ENCODE measurements around the gene TMEM204. TPM values are rescaled to one million over a fixed set of nuclear protein-coding genes. Genes with fewer than 3 reads are reported as not detected.

The TMEM204 gene
- total RNA-seq, 1 donor from 2014 or later = 0.98 TPM

DNA sequence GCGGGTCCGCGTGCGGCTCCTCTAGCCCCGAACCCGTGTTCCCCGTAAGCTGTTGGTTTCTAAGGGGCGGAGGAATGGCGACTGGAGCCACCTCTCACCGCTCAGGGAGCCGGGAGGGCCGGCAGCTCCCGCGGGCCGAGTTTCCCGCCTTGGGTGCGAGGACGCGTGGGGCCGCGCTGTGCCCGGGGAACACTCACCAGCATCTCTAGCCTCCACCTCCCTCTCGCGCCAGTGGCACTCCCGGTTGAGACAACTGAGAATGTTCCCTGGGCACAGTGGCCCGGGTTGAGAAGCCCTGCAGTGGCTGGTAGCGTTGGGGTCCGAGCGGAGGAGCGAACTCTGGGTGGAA is 39.7 kb upstream of the TMEM204 start:
- Mint-ChIP-seq H3K36me3 (ENCODE audit: low read depth) (no peaks in the 10 kb centered on the region), H3K9me3 (no peaks in the 10 kb centered on the region), H3K4me1 (peaks cover 16% of the 10 kb centered on the region), H3K4me3 (peak overlapping the region; percentile 97), H3K27ac (ENCODE audit: unreplicated experiment) (peak overlapping the region; percentile 88), H3K27me3 (ENCODE audit: low read depth) (no peaks in the 10 kb centered on the region)
- TF ChIP-seq, protein P1, sequence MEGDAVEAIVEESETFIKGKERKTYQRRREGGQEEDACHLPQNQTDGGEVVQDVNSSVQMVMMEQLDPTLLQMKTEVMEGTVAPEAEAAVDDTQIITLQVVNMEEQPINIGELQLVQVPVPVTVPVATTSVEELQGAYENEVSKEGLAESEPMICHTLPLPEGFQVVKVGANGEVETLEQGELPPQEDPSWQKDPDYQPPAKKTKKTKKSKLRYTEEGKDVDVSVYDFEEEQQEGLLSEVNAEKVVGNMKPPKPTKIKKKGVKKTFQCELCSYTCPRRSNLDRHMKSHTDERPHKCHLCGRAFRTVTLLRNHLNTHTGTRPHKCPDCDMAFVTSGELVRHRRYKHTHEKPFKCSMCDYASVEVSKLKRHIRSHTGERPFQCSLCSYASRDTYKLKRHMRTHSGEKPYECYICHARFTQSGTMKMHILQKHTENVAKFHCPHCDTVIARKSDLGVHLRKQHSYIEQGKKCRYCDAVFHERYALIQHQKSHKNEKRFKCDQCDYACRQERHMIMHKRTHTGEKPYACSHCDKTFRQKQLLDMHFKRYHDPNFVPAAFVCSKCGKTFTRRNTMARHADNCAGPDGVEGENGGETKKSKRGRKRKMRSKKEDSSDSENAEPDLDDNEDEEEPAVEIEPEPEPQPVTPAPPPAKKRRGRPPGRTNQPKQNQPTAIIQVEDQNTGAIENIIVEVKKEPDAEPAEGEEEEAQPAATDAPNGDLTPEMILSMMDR (conservative IDR thresholded peaks at IDR 0.05) = no peak
- no peak for DNase-seq (ENCODE audit: low read depth, low spot score)

DNA sequence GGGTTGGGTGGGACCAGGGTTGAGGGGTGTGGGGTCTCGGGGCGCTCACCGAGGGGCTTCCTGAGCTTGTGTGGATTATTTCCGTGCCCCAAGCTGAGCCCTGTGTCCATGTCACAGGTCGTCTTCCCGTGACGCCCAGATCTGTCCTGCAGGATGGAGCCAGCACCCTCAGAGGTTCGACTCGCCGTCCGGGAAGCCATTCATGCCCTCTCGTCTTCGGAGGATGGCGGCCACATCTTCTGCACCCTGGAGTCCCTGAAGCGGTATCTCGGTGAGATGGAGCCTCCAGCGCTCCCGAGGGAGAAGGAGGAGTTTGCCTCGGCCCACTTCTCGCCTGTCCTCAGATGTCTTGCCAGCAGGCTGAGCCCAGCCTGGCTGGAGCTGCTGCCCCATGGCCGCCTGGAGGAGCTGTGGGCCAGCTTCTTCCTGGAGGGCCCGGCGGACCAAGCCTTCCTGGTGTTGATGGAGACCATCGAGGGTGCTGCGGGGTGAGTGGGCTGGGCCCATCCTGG is 39.3 kb upstream of the TMEM204 start:
- peak overlapping the region; percentile 88 for H3K27ac Mint-ChIP-seq (ENCODE audit: unreplicated experiment)
- H3K4me3 Mint-ChIP-seq = peak overlapping the region; percentile 97
- peaks cover 16% of the 10 kb centered on the region for H3K4me1 Mint-ChIP-seq
- H3K36me3 Mint-ChIP-seq (ENCODE audit: low read depth) = no peaks in the 10 kb centered on the region
- TF ChIP-seq, protein P1 (conservative IDR thresholded peaks at IDR 0.05) = peak; percentile 31
- H3K9me3 Mint-ChIP-seq = no peaks in the 10 kb centered on the region
- no peaks in the 10 kb centered on the region for H3K27me3 Mint-ChIP-seq (ENCODE audit: low read depth)
- DNase-seq (ENCODE audit: low read depth, low spot score) = no peak

DNA sequence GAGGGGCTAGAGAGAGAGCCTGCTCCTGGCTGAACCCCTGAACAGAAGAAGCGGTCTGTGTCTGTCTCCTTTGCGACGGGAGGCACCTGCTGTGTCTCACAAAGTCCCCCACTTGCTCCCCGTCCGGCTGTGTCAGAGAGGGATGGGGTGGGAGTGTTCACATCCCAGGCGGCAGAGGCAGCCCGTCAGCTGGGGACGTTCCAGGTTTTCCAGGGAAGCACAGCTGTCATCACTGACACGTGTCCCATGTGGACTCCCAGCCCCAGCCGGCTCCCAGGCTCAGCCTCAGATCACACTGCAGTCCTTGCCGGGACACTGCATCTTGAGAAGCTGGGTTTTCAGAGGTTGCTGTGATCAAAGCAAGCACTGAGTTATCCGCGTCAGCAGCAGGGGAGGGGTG is 38.8 kb upstream of the TMEM204 start:
- H3K4me1 Mint-ChIP-seq = peaks cover 16% of the 10 kb centered on the region
- H3K27ac Mint-ChIP-seq (ENCODE audit: unreplicated experiment) = no peak overlapping the region
- no peaks in the 10 kb centered on the region for H3K36me3 Mint-ChIP-seq (ENCODE audit: low read depth)
- no peaks in the 10 kb centered on the region for H3K27me3 Mint-ChIP-seq (ENCODE audit: low read depth)
- no peak for DNase-seq (ENCODE audit: low read depth, low spot score)
- no peaks in the 10 kb centered on the region for H3K9me3 Mint-ChIP-seq
- TF ChIP-seq, protein P1 (conservative IDR thresholded peaks at IDR 0.05) = no peak
- H3K4me3 Mint-ChIP-seq = peak overlapping the region; percentile 97

DNA sequence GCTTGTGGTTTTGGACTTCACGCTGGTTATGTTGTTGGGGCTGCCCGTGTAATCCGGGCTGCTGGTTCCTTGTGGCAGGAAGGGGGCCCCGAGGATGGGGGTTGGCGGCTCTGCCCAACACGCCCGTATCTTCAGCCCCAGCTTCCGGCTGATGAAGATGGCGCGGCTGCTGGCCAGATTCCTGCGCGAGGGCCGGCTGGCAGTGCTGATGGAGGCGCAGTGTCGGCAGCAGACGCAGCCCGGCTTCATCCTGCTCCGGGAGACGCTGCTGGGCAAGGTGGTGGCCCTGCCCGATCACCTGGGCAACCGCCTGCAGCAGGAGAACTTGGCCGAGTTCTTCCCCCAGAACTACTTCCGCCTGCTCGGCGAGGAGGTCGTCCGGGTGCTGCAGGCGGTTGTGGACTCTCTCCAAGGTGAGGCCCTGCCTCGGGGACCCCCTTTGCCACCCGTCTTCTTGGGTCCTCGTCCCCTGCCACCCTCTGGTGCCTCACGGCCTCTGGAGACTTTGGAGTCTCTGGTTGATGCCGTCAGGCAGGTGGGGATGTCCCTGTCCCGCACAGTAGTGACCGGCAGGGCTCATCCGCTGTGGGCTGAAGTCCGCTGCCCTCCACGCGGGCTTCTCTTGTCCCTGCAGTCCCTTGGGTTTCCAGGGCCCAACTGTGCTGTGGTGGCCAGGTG is 38.1 kb upstream of the TMEM204 start:
- no peak overlapping the region for H3K27ac Mint-ChIP-seq (ENCODE audit: unreplicated experiment)

DNA sequence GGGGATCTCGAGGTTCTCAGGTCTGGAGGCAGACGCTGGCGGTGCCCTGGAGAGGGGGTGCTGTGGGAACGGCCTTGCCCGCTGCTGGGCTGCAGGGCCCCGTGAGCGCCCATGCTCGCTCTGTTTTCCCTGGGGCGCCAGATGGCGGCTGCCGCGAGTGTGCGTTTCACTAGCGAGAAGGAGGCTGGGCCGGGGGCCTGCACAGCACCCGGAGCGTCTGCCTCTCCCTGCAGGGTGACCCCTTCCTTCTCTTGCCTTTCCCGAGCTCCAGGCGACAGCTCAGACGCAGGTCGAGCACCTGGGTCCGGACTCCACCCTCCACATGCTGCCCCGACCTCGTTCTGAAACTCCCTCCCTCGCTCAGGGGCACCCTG is 37.6 kb upstream of the TMEM204 start:
- TF ChIP-seq, protein P1 (conservative IDR thresholded peaks at IDR 0.05) = no peak
- Mint-ChIP-seq H3K4me3 (no peak overlapping the region), H3K36me3 (ENCODE audit: low read depth) (no peaks in the 10 kb centered on the region), H3K27ac (ENCODE audit: unreplicated experiment) (no peak overlapping the region), H3K4me1 (peaks cover 16% of the 10 kb centered on the region), H3K9me3 (no peaks in the 10 kb centered on the region), H3K27me3 (ENCODE audit: low read depth) (no peaks in the 10 kb centered on the region)
- DNase-seq (ENCODE audit: low read depth, low spot score) = no peak

More for the DNA sequence above, 38.1 kb upstream of the TMEM204 start:
- no peak for DNase-seq (ENCODE audit: low read depth, low spot score)
- Mint-ChIP-seq H3K4me1 (peaks cover 16% of the 10 kb centered on the region), H3K9me3 (no peaks in the 10 kb centered on the region), H3K4me3 (peak overlapping the region; percentile 27), H3K36me3 (ENCODE audit: low read depth) (no peaks in the 10 kb centered on the region), H3K27me3 (ENCODE audit: low read depth) (no peaks in the 10 kb centered on the region)
- TF ChIP-seq, protein P1 (conservative IDR thresholded peaks at IDR 0.05) = no peak

Measured in neural crest cell (in vitro differentiated cells).